ENCODE measurements around the gene DGKI. TPM values are rescaled to one million over a fixed set of nuclear protein-coding genes. Genes with fewer than 3 reads are reported as not detected.

DGKI gene
- total and polyA plus RNA-seq, 7 donors, result under 0.01 to 0.56 (median 0.44) TPM; not detected in 2

GRCh38 chr7:137546009-137546408, 300.8 kb downstream of the DGKI start:
- 88 to 93% (median 90%) methylated on average over 13 of the region's 13 CpGs for WGBS, 3 donors
- ATAC-seq (no peak), DNase-seq (no peak)
- Histone ChIP-seq H3K4me3 (no peak overlapping the region), H3K27ac (no peak overlapping the region), H3K27me3 (ENCODE audit: insufficient read depth in 3 of 3, low read length in 2 of 3) (no peaks in the 10 kb centered on the region), H3K4me1 (no peaks in the 10 kb centered on the region), H3K9me3 (no peaks in the 10 kb centered on the region), H3K36me3 (ENCODE audit: insufficient read depth in 1 of 2, low read depth in 1 of 2) (no peaks in the 10 kb centered on the region)
- intact Hi-C loops (cut with DNase I), result no loop called here
- TF ChIP-seq CTCF (IDR thresholded peaks at IDR 0.05), result no peak

GRCh38 chr7:137545059-137545716, 301.6 kb downstream of the DGKI start:
- Histone ChIP-seq H3K9me3 (no peaks in the 10 kb centered on the region), H3K4me3 (no peak overlapping the region), H3K27me3 (ENCODE audit: insufficient read depth in 3 of 3, low read length in 2 of 3) (no peaks in the 10 kb centered on the region), H3K27ac (no peak overlapping the region), H3K36me3 (ENCODE audit: insufficient read depth in 1 of 2, low read depth in 1 of 2) (no peaks in the 10 kb centered on the region), H3K4me1 (no peaks in the 10 kb centered on the region)
- WGBS, 3 donors, result 54 to 55% (median 54%) methylated on average over 4 of the region's 4 CpGs
- ATAC-seq (no peak), DNase-seq (no peak)
- no peak for TF ChIP-seq CTCF (IDR thresholded peaks at IDR 0.05)
- intact Hi-C loops (cut with DNase I), result no loop called here

GRCh38 chr7:137544453-137545058, 302.2 kb downstream of the DGKI start:
- DNase-seq (no peak), ATAC-seq (no peak)
- Histone ChIP-seq H3K4me1 (no peaks in the 10 kb centered on the region), H3K36me3 (ENCODE audit: insufficient read depth in 1 of 2, low read depth in 1 of 2) (no peaks in the 10 kb centered on the region), H3K4me3 (no peak overlapping the region), H3K27me3 (ENCODE audit: insufficient read depth in 3 of 3, low read length in 2 of 3) (no peaks in the 10 kb centered on the region), H3K27ac (no peak overlapping the region), H3K9me3 (no peaks in the 10 kb centered on the region)
- TF ChIP-seq CTCF (IDR thresholded peaks at IDR 0.05), result no peak
- intact Hi-C loops (cut with DNase I), result no loop called here
- WGBS, 3 donors, result 62 to 82% (median 74%) methylated on average over 1 of the region's 1 CpG

GRCh38 chr7:137539111-137539715, 307.6 kb downstream of the DGKI start:
- no peaks in the 10 kb centered on the region for H3K36me3 ChIP-seq (ENCODE audit: insufficient read depth in 1 of 2, low read depth in 1 of 2)
- intact Hi-C loops (cut with DNase I), result no loop called here
- WGBS, 3 donors, result 73 to 77% (median 74%) methylated on average over 3 of the region's 3 CpGs
- DNase-seq, result no peak
- no peaks in the 10 kb centered on the region for H3K9me3 ChIP-seq
- no peaks in the 10 kb centered on the region for H3K27me3 ChIP-seq (ENCODE audit: insufficient read depth in 3 of 3, low read length in 2 of 3)
- H3K27ac ChIP-seq, result no peak overlapping the region
- no peak for TF ChIP-seq CTCF (IDR thresholded peaks at IDR 0.05)
- H3K4me1 ChIP-seq, result no peaks in the 10 kb centered on the region
- no peak overlapping the region for H3K4me3 ChIP-seq
- no peak for ATAC-seq
